ENCODE results near the gene RAP1B.
A peak's percentile ranks its signal among the peaks of the same experiment; 100 is the strongest.
"Not testable (repeated sequence)": the region's sequence is repeated elsewhere in the genome, so short reads cannot be mapped to it uniquely, and the experiment has no call there.

The RAP1B gene

DNA sequence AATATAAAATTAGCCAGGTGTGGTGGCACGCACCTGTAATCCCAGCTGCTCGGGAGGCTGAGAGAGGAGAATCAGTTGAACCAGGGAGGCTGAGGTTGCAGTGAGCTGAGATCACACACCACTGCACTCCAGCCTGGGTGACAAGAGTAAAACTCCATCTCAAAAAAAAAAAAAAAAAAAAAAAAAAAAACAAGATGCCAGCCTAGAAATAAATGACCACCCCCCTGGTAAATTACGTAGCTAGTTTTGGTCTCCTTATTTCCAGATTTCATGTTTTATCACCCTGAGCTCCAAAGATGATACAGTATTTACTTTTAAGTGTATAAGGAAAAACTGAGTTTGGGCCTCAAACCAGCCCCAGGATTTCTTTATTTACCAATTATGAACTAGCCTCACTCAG, 26.7 kb downstream of the RAP1B start:
- DNase-seq, result not testable (repeated sequence)

- DNase-seq, result no peak
These were observed 27.5 kb downstream of the RAP1B start for GRCh38 chr12:68638171-68638570.

DNA sequence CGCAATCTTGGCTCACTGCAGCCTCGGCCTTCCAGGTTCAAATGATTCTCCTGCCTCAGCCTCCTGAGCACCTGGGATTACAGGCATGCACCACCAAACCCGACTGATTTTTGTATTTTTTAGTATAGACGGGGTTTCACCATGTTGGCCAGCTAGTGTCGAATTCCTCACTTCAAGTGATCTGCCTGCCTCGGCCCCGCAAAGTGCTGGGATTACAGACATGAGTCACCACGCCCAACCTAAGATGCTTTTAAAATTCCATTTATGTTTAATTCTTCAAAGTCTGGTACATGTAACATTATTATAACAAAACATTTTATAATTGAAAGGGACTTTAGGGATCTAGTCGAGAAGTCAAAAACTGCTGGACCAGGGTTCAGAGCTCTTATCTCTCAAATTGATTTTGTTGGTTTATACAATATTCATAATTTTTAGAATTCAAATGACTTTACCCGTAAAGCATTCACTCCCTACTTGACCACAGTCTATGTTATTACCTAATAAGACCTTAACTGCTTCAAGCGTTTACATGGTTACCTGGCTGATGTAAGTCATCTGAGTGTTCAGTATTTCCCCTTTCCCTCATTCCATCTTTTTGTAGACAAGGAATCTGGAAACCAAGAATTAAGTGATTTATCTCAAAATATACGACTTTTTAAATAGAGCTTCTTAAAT, 28.2 kb downstream of the RAP1B start:
- DNase-seq, result no peak

DNA sequence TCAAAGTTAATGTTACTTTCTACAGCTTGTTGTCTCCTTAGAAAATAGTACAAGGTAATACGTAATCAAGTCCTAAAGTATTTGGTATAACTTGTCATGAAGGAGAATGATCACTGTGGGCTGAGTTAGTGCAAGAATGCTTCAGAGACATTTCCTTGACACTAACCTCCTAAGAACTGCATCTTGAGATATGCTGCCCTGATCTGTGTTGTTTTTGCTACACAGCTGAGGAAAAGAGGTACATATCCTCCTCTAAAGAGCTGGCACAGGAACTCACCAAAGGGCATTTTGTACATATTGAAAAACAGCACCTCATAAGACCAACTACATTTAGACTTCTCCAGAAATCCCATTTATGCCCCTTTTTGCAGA, 28.7 kb downstream of the RAP1B start:
- no peak for DNase-seq

DNA sequence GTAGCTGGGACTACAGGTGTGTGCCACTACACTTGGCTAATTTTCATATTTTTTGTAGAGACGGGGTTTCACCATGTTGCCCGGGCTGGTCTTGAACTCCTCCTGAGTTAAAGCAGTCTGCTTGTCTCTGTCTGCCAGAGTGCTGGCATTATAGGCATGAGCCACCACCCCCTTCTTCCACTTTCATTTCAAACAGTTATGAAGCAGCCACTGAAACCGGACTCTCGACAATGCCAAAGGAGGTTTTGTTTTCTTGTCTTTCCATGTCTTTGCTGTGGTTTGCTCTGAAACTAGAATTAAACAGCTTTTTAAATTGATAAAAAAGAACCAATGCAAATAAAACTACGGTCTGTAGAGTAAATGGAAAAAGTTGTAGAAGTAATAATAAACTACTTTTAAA, 30.4 kb downstream of the RAP1B start:
- DNase-seq, result no peak

- DNase-seq, result no peak
These were observed 35.8 kb downstream of the RAP1B start for GRCh38 chr12:68646484-68646883.

GRCh38 chr12:68647507-68647906, 36.8 kb downstream of the RAP1B start:
- DNase-seq, result no peak

GRCh38 chr12:68648179-68648578, 37.5 kb downstream of the RAP1B start:
- no peak for DNase-seq

- DNase-seq, result no peak
These were observed 54.4 kb downstream of the RAP1B start for GRCh38 chr12:68665016-68665569.

DNA sequence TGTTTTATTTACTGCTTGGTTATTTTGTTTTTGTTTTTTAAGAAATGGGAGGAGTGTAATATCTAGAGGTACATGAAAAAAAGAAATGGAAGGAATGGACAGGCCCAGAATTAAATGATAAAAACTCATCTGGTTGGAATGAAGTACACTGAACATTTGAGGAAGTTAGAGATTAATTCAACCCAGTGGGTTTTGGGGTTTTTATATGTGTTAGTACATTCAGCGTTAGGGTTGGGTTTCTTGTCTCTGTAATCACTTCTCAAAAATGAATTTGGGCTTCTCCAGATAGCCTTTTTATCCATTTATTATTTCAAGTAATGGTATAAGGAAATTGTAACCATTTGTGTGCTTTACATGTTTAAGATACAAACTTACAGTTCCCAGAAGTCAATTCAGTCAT, 56.6 kb downstream of the RAP1B start:
- no peak for DNase-seq

DNA sequence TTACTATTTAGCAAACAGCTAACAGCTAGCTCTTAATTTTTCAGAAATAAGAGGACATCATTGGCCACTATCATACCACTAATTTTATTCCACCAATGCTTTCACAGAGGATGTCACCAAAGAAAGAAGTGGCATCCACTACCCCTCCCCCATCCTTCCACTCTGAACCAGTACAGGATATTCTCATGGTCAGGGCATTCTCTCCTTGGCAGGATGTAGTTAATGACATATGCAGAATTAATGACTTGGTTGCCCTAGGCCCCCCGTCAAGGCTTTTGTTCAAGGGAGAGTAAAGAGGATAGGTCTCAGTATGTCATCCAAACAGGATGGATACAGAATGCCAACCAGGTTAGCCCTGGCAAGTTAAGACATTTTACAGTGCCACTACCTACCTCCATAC, 57.2 kb downstream of the RAP1B start:
- no peak for DNase-seq

- no peak for DNase-seq
These were observed 60.5 kb downstream of the RAP1B start for GRCh38 chr12:68671179-68671578.

- no peak for DNase-seq
These were observed 63.1 kb downstream of the RAP1B start for GRCh38 chr12:68673788-68674187.

- DNase-seq, result no peak
These were observed 63.7 kb downstream of the RAP1B start for GRCh38 chr12:68674376-68674775.

GRCh38 chr12:68675101-68675842, 64.6 kb downstream of the RAP1B start:
- no peak for DNase-seq

DNA sequence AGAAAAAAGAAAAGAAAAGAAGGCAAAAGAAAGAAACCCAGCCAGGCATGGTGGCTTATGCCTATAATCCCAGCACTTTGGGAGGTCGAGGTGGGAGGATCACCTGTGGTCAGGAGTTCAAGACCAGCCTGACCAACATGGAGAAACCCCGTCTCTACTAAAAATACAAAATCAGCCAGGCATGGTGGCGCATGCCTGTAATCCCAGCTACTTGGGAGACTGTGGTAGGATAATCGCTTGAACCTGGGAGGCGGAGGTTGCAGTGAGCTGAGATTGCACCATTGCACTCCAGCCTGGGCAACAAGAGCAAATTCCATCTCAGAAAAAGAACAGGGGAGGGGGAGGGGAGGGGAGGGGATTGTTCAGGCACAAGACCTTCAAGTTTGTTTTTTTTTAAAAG, 66.2 kb downstream of the RAP1B start:
- not testable (repeated sequence) for DNase-seq

DNA sequence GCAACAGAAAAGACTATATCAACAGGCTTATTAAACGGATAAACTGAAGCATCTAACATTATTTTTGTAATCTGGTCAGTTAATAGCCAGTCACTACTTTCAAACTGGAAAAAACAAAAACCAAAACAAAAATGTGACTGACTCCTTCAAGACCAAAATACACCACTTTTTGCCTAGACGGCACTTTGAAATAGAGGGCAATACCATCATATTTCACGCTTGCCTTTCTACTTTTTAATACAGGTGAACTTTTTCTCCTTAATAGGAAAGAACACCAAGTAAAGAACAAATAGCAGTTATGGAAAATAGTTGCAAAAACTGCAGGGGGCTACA, 75.5 kb downstream of the RAP1B start:
- no peak for DNase-seq

DNA sequence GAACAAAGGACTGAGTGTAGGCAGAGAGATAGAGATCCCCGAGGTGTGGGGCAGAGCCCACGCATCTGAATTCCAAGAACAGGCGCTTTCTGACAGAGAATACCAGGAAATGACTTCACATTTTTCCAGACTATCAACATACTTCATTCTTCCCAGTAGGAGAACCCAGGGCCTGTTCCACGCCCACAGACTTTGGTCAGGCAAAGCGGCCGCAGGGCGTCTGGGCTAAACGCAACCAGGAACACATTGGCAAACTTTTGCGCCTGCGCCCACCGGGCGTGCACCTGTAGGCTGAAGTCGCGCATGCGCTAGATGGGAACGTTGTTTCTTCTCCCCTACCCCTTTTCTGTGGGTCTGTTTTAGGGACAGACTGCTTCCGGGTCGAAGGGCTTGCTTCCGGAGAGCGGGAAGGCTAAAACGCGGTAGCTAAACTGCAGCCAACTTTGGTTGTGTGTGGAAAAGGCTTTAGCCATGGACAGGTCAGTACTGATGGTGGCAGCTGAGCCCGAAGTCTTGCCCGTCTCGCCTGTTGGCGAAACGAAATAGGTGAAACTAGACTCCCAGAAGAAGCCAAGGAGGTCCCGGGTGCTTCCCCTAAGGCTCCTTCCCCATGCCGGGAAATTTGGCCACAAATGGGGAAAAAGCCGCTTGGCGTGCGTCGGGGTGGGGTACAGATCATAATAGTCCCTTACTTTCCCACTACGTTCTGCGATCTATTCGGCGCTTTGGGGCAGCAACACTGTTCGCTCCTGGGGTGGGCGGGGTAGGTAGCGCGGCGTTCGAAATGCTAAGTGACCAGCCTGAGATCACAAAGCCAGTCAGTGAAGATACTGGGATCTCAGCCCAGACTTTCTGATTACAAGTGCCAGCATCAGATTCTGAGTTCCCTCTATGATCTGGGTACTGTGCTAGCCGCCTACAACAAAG, 76.2 kb downstream of the RAP1B start, which contains the start of gene NUP107:
Gene NUP107 (plus strand): TSS at position 384 of the 927 bp plus-strand sequence. CDS start 88 bp downstream, at position 472.
- peak; percentile 99 for DNase-seq

GRCh38 chr12:68695454-68695853, 84.8 kb downstream of the RAP1B start:
- no peak for DNase-seq

GRCh38 chr12:68699486-68699885, 88.8 kb downstream of the RAP1B start:
- DNase-seq, result no peak
